Panc1 (cell line): Measurements from ENCODE around the gene SCG2. TPM values are rescaled to one million over a fixed set of nuclear protein-coding genes. Genes with fewer than 3 reads are reported as not detected.

ENCODE experiments used
- ATAC-seq: fragments of 200-7000 bp; cut with Tn5 transposase; 2 replicates; pipeline ENCODE4 v1.9.1; 2020; ENCODE audit warnings: mild to moderate bottlenecking, moderate library complexity
- BruUV-seq: library from RNA; stranded (reverse); fragments of 400-500 nt; replicated peaks from 2 replicates; lab custom pipeline; 2021; lab: Mats Ljungman, UMichigan
- CTCF ChIA-PET: fragments of 300-600 bp; sonication (Branson Sonifier 250); formaldehyde crosslinking; loops from one replicate; lab custom pipeline; 2022; ENCODE audit warnings: antibody characterized with exemption; lab: Charles Lee
- POLR2A ChIA-PET: fragments of 300-600 bp; sonication (Branson Sonifier 250); formaldehyde crosslinking; loops from one replicate; lab custom pipeline; 2022; ENCODE audit warnings: antibody characterized with exemption; lab: Charles Lee
- DNase-seq: peaks from one replicate; pipeline ENCODE4 v3.0.0-alpha.2; 2010; ENCODE audit warnings: low read depth, low spot score
- H3K27ac ChIP-seq: 2 replicates; pipeline ENCODE4 v1.5.1; 2011; ENCODE audit warnings: mild to moderate bottlenecking, low read length, inconsistent platforms
- H3K27me3 ChIP-seq: fragments of 200-500 bp; sonication (Bioruptor generic); 2 replicates; pipeline ENCODE4 v1.6.0; 2014; ENCODE audit warnings: low read length, inconsistent platforms; ENCODE audit not compliant: control insufficient read depth, insufficient read depth
- H3K36me3 ChIP-seq: fragments of 200-500 bp; sonication (Bioruptor generic); 2 replicates; pipeline ENCODE4 v1.5.1; 2014; ENCODE audit warnings: inconsistent platforms, mild to moderate bottlenecking, low read length, moderate library complexity; ENCODE audit not compliant: control insufficient read depth, insufficient read depth
- H3K4me1 ChIP-seq: 2 replicates; pipeline ENCODE4 v1.5.1; 2011; ENCODE audit warnings: inconsistent platforms, mild to moderate bottlenecking, low read length, moderate library complexity; ENCODE audit not compliant: control insufficient read depth, insufficient read depth
- H3K4me3 ChIP-seq, 2 experiments: 2 replicates each; pipeline ENCODE4 v1.5.1; 2011 to 2012; ENCODE audit warnings: low read depth in 2 of 2, low read length in 2 of 2, mild to moderate bottlenecking in 2 of 2, inconsistent platforms in 1 of 2, moderate library complexity in 1 of 2
- H3K9me3 ChIP-seq: fragments of 200-500 bp; sonication (Bioruptor generic); 2 replicates; pipeline ENCODE4 v1.5.1; 2014; ENCODE audit warnings: low read depth, mild to moderate bottlenecking, inconsistent platforms, low read length, moderate library complexity; ENCODE audit not compliant: control insufficient read depth, insufficient read depth
- POLR2AphosphoS5 ChIP-seq: IDR thresholded peaks from 2 replicates; pipeline ENCODE4 v1.6.1; 2012; ENCODE audit warnings: mild to moderate bottlenecking, low read depth, low read length, moderate library complexity
- SIN3A ChIP-seq: IDR thresholded peaks from 2 replicates; pipeline ENCODE4 v1.6.1; 2012; ENCODE audit warnings: low read depth, mild to moderate bottlenecking, low read length, moderate library complexity, borderline replicate concordance; ENCODE audit not compliant: insufficient read depth
- TCF7L2 ChIP-seq: IDR thresholded peaks from 2 replicates; pipeline ENCODE4 v1.6.1; 2011; ENCODE audit warnings: mild to moderate bottlenecking, low read depth, low read length, inconsistent platforms
- in situ Hi-C: cut with HindIII; loops from 2 replicates; pipeline ENCODE4 v1.10.0; 2016; ENCODE audit warnings: low sequenced_read_pairs, low pct_unique_long_range_greater_than_20kb
- intact Hi-C: fragments of 100-400 bp; cut with micrococcal nuclease; formaldehyde crosslinking; loops from one replicate; pipeline ENCODE4 v1.10.0; 2022; ENCODE audit not compliant: unreplicated experiment
- total RNA-seq: library from RNA; stranded (reverse); gene quantifications from one replicate; pipeline ENCODE4 v1.2.1, GENCODE V29; 2021; ENCODE audit not compliant: unreplicated experiment
- TF ChIP-seq, protein P1 (sequence below): fragments of 450-650 bp; IDR thresholded peaks from 2 replicates; pipeline ENCODE4 v1.5.1; 2017; ENCODE audit warnings: mild to moderate bottlenecking
- TF ChIP-seq, protein P2 (sequence below), 2 experiments: IDR thresholded peaks; 2 replicates each; pipeline ENCODE4 v1.6.1; 2011 to 2012; ENCODE audit warnings: low read depth in 2 of 2, control low read depth in 1 of 2, low read length in 1 of 2, mild to moderate bottlenecking in 1 of 2, moderate library complexity in 1 of 2; ENCODE audit not compliant: insufficient read depth in 1 of 2

SCG2 gene
- total RNA-seq, 1 experiment from 2014 or later, result 1.7 TPM

DNA sequence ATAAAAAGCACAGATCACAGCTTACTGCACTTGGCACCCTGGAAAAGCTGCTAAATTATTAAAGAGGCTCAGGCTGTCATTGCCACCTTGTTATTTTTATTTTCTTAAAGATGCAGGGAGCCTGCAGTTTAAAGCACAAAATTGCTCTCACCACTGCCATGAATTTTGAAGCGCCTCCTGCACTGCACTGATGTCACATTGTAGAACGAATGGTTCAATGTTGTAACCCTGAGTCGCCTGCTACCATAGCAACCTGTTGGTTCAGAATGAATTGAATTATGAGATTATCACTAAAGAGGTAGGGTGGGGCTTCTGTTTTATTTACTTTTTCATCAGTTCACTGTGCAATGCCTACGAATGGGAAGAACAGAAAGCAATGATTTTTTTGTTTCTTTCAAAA is 16.5 kb downstream of the SCG2 start:
- Histone ChIP-seq H3K4me3 (no peak overlapping the region), H3K9me3 (no peaks in the 10 kb centered on the region), H3K36me3 (no peaks in the 10 kb centered on the region), H3K4me1 (no peaks in the 10 kb centered on the region), H3K27me3 (no peaks in the 10 kb centered on the region), H3K27ac (no peak overlapping the region)
- ChIA-PET POLR2A (no interaction called here), CTCF (no interaction called here)
- DNase-seq (no peak), ATAC-seq (no peak)
- TF ChIP-seq SIN3A, result no peak
- no peak for TF ChIP-seq TCF7L2
- TF ChIP-seq, protein P1, sequence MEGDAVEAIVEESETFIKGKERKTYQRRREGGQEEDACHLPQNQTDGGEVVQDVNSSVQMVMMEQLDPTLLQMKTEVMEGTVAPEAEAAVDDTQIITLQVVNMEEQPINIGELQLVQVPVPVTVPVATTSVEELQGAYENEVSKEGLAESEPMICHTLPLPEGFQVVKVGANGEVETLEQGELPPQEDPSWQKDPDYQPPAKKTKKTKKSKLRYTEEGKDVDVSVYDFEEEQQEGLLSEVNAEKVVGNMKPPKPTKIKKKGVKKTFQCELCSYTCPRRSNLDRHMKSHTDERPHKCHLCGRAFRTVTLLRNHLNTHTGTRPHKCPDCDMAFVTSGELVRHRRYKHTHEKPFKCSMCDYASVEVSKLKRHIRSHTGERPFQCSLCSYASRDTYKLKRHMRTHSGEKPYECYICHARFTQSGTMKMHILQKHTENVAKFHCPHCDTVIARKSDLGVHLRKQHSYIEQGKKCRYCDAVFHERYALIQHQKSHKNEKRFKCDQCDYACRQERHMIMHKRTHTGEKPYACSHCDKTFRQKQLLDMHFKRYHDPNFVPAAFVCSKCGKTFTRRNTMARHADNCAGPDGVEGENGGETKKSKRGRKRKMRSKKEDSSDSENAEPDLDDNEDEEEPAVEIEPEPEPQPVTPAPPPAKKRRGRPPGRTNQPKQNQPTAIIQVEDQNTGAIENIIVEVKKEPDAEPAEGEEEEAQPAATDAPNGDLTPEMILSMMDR, result no peak
- no peak for TF ChIP-seq POLR2AphosphoS5
- TF ChIP-seq, protein P2, sequence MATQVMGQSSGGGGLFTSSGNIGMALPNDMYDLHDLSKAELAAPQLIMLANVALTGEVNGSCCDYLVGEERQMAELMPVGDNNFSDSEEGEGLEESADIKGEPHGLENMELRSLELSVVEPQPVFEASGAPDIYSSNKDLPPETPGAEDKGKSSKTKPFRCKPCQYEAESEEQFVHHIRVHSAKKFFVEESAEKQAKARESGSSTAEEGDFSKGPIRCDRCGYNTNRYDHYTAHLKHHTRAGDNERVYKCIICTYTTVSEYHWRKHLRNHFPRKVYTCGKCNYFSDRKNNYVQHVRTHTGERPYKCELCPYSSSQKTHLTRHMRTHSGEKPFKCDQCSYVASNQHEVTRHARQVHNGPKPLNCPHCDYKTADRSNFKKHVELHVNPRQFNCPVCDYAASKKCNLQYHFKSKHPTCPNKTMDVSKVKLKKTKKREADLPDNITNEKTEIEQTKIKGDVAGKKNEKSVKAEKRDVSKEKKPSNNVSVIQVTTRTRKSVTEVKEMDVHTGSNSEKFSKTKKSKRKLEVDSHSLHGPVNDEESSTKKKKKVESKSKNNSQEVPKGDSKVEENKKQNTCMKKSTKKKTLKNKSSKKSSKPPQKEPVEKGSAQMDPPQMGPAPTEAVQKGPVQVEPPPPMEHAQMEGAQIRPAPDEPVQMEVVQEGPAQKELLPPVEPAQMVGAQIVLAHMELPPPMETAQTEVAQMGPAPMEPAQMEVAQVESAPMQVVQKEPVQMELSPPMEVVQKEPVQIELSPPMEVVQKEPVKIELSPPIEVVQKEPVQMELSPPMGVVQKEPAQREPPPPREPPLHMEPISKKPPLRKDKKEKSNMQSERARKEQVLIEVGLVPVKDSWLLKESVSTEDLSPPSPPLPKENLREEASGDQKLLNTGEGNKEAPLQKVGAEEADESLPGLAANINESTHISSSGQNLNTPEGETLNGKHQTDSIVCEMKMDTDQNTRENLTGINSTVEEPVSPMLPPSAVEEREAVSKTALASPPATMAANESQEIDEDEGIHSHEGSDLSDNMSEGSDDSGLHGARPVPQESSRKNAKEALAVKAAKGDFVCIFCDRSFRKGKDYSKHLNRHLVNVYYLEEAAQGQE (IDR thresholded peaks at IDR 0.05; ENCODE audit: insufficient read depth in 1 of 2, low read depth in 2 of 2, low read length in 1 of 2), result no peak
- intact Hi-C loops (no loop called here), in situ Hi-C loops (no loop called here)
- BruUV-seq, result no TSS peak

DNA sequence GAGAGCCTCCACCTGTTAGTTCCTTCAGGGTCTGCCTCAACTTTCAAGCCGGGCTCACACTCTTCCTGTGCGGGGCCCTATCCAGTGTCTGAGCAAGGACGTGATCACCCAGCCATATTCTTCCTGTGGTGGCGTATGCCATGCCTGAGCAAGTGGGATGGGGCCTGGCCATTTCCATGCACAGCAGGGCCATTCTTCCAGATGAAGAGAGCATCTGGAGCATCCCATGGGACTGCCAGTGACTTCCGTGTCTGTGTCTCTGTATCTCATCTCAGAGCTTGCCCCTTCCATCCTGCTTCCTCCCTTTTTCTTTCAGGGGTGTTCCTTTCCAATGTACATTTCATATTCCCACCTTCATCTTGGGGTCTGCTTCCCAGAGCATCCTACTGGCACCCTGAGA is 20.2 kb downstream of the SCG2 start:
- Histone ChIP-seq H3K4me3 (no peak overlapping the region), H3K4me1 (no peaks in the 10 kb centered on the region), H3K36me3 (no peaks in the 10 kb centered on the region), H3K27me3 (no peaks in the 10 kb centered on the region), H3K27ac (no peak overlapping the region), H3K9me3 (no peaks in the 10 kb centered on the region)
- in situ Hi-C loops (no loop called here), intact Hi-C loops (no loop called here)
- TF ChIP-seq, protein P1, result no peak
- TF ChIP-seq, protein P2 (IDR thresholded peaks at IDR 0.05; ENCODE audit: insufficient read depth in 1 of 2, low read depth in 2 of 2, low read length in 1 of 2), result no peak
- TF ChIP-seq TCF7L2 (no peak), POLR2AphosphoS5 (no peak), SIN3A (no peak)
- no TSS peak for BruUV-seq
- ATAC-seq (no peak), DNase-seq (no peak)
- CTCF ChIA-PET, result no interaction called here
- POLR2A ChIA-PET, result no interaction called here
